Measurements from ENCODE around the gene GDF10. TPM values are rescaled to one million over a fixed set of nuclear protein-coding genes. Genes with fewer than 3 reads are reported as not detected.

The GDF10 gene
- total and polyA plus RNA-seq, 9 of the 15 experiments (the other 6 are each of a cell fraction or from before 2014, with no cell fraction given), result 0.03 to 0.20 (median 0.11) TPM; not detected in 6

- TF ChIP-seq REST (IDR thresholded peaks at IDR 0.05; ENCODE audit: borderline replicate concordance) (no peak), REST (CRISPR knock-in tag; IDR thresholded peaks at IDR 0.05; ENCODE audit: low read depth) (no peak), ZNF197 (CRISPR knock-in tag; IDR thresholded peaks at IDR 0.05; ENCODE audit: low read depth) (no peak), MXI1 (IDR thresholded peaks at IDR 0.05; ENCODE audit: low read depth, low read length) (no peak), TCF7 (IDR thresholded peaks at IDR 0.05; ENCODE audit: borderline replicate concordance) (no peak), KLF6 (CRISPR knock-in tag; IDR thresholded peaks at IDR 0.05; ENCODE audit: borderline replicate concordance) (no peak), CHD2 (IDR thresholded peaks at IDR 0.05; ENCODE audit: low read depth, low read length) (no peak), ZC3H4 (CRISPR knock-in tag; IDR thresholded peaks at IDR 0.05; ENCODE audit: borderline replicate concordance) (no peak)
These were observed 46.9 kb upstream of the GDF10 start (continued) for GRCh38 chr10:47253030-47253637.

Data from K562 (cell line).